ENCODE results near the gene FAM110D. TPM values are rescaled to one million over a fixed set of nuclear protein-coding genes. Genes with fewer than 3 reads are reported as not detected.

FAM110D gene
- polyA plus RNA-seq, 1 donor from 2014 or later = 0.31 TPM

DNA sequence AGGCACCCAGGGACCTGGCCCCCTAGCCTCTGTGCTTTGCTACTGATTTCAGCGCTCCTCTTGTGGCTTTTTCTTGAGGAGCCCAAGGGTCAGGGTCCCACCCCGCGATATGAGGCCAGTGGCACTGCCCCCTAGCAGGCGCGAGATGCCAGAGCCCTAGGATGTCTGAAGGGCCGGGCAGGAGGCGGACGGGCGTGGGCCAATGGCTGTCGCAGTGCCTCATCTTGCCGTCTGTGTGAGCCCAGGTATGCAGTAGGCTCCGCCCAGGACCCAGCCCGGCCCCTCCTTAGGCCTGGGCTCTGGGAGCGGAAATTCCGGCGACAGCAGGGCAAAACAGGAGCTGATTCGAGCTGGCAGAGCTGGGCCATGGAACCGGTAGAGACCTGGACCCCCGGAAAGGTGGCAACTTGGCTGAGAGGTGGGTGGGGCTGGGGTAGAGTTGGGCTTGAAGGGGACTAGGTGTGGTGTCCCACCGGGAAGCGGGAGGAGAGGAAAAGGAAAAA, 18.4 kb downstream of the FAM110D start, which contains the start of gene CNKSR1:
TSS of gene CNKSR1 (plus strand) at position 310 of the 503 bp plus-strand sequence. CDS start at position 367, 57 bp downstream.
- H3K4me3 ChIP-seq (ENCODE audit: low read length) = no peak within 1 kb of the TSS
- no peaks in the 10 kb centered on the region for H3K9me2 ChIP-seq (ENCODE audit: insufficient read depth, low read length)
- no peak within 1 kb of the TSS for H2AFZ ChIP-seq (ENCODE audit: low read depth, low read length)
- H4K20me1 ChIP-seq (ENCODE audit: insufficient read depth) = no peaks in the 10 kb centered on the region
- no peak within 1 kb of the TSS for H3K27ac ChIP-seq (ENCODE audit: low read length)
- no peak within 1 kb of the TSS for H3K9ac ChIP-seq (ENCODE audit: low read length)
- H3K4me2 ChIP-seq (ENCODE audit: low read length) = no peak within 1 kb of the TSS
- no peaks in the 10 kb centered on the region for H3K27me3 ChIP-seq (ENCODE audit: insufficient read depth, low read depth, low read length)
- no peaks in the 10 kb centered on the region for H3K79me2 ChIP-seq (replicated peaks; ENCODE audit: insufficient read depth, low read length)
- no peaks in the 10 kb centered on the region for H3F3A ChIP-seq (ENCODE audit: insufficient read depth, low read length, poor library complexity, severe bottlenecking)
- no peaks in the 10 kb centered on the region for H3K36me3 ChIP-seq (ENCODE audit: insufficient read depth, low read length)
- TF ChIP-seq SMC3 (conservative IDR thresholded peaks at IDR 0.05; ENCODE audit: poor library complexity) (no peak), TAF1 (IDR thresholded peaks at IDR 0.05; ENCODE audit: low read depth) (no peak), POLR2AphosphoS5 (IDR thresholded peaks at IDR 0.05) (no peak), EP300 (conservative IDR thresholded peaks at IDR 0.05; ENCODE audit: poor library complexity, severe bottlenecking) (no peak), EZH2 (IDR thresholded peaks at IDR 0.05; ENCODE audit: borderline replicate concordance, insufficient read depth, low read length, poor library complexity, severe bottlenecking) (no peak), RAD21 (conservative IDR thresholded peaks at IDR 0.05) (no peak), MXI1 (conservative IDR thresholded peaks at IDR 0.05; ENCODE audit: poor library complexity, severe bottlenecking) (no peak)
- TF ChIP-seq, protein P1, sequence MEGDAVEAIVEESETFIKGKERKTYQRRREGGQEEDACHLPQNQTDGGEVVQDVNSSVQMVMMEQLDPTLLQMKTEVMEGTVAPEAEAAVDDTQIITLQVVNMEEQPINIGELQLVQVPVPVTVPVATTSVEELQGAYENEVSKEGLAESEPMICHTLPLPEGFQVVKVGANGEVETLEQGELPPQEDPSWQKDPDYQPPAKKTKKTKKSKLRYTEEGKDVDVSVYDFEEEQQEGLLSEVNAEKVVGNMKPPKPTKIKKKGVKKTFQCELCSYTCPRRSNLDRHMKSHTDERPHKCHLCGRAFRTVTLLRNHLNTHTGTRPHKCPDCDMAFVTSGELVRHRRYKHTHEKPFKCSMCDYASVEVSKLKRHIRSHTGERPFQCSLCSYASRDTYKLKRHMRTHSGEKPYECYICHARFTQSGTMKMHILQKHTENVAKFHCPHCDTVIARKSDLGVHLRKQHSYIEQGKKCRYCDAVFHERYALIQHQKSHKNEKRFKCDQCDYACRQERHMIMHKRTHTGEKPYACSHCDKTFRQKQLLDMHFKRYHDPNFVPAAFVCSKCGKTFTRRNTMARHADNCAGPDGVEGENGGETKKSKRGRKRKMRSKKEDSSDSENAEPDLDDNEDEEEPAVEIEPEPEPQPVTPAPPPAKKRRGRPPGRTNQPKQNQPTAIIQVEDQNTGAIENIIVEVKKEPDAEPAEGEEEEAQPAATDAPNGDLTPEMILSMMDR (IDR thresholded peaks at IDR 0.05; ENCODE audit: poor library complexity, severe bottlenecking) = no peak
- TF ChIP-seq, protein P2, sequence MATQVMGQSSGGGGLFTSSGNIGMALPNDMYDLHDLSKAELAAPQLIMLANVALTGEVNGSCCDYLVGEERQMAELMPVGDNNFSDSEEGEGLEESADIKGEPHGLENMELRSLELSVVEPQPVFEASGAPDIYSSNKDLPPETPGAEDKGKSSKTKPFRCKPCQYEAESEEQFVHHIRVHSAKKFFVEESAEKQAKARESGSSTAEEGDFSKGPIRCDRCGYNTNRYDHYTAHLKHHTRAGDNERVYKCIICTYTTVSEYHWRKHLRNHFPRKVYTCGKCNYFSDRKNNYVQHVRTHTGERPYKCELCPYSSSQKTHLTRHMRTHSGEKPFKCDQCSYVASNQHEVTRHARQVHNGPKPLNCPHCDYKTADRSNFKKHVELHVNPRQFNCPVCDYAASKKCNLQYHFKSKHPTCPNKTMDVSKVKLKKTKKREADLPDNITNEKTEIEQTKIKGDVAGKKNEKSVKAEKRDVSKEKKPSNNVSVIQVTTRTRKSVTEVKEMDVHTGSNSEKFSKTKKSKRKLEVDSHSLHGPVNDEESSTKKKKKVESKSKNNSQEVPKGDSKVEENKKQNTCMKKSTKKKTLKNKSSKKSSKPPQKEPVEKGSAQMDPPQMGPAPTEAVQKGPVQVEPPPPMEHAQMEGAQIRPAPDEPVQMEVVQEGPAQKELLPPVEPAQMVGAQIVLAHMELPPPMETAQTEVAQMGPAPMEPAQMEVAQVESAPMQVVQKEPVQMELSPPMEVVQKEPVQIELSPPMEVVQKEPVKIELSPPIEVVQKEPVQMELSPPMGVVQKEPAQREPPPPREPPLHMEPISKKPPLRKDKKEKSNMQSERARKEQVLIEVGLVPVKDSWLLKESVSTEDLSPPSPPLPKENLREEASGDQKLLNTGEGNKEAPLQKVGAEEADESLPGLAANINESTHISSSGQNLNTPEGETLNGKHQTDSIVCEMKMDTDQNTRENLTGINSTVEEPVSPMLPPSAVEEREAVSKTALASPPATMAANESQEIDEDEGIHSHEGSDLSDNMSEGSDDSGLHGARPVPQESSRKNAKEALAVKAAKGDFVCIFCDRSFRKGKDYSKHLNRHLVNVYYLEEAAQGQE (IDR thresholded peaks at IDR 0.05; ENCODE audit: borderline replicate concordance) = no peak
- no peaks in the 10 kb centered on the region for H3K9me3 ChIP-seq (ENCODE audit: low read length)

DNA sequence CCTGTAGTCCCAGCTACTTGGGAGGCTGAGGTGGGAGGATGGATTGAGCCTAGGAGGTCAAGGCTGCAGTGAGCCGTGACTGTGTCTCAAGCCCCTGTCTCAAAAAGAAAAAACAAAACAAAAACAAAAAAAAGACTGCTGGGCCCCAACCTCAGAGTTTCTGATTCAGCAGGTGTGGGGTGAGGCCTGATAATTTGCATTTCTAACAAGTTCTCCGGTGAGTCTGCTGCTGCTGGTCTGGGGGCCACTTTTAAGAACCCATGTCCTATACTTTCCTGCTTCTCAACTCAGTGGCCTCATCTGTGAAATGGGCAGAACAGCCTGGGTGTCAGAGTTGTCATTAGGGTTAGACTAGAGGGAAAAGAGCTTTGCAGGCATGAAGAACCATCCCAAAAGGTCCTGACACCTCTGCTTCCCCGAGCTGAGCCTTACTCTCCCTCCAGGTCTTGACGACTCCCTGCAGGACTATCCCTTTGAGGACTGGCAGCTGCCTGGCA, 21.2 kb downstream of the FAM110D start:
- Histone ChIP-seq H2AFZ (ENCODE audit: low read depth, low read length) (no peak overlapping the region), H3K4me2 (ENCODE audit: low read length) (no peak overlapping the region), H4K20me1 (ENCODE audit: insufficient read depth) (no peaks in the 10 kb centered on the region), H3K27ac (ENCODE audit: low read length) (no peak overlapping the region), H3F3A (ENCODE audit: insufficient read depth, low read length, poor library complexity, severe bottlenecking) (no peaks in the 10 kb centered on the region), H3K9me2 (ENCODE audit: insufficient read depth, low read length) (no peaks in the 10 kb centered on the region), H3K79me2 (replicated peaks; ENCODE audit: insufficient read depth, low read length) (no peaks in the 10 kb centered on the region), H3K9ac (ENCODE audit: low read length) (no peak overlapping the region), H3K27me3 (ENCODE audit: insufficient read depth, low read depth, low read length) (no peaks in the 10 kb centered on the region), H3K36me3 (ENCODE audit: insufficient read depth, low read length) (no peaks in the 10 kb centered on the region), H3K4me3 (ENCODE audit: low read length) (no peak overlapping the region), H3K9me3 (ENCODE audit: low read length) (no peaks in the 10 kb centered on the region)
- TF ChIP-seq, protein P2 (IDR thresholded peaks at IDR 0.05; ENCODE audit: borderline replicate concordance) = no peak
- TF ChIP-seq SMC3 (conservative IDR thresholded peaks at IDR 0.05; ENCODE audit: poor library complexity) = no peak
- TF ChIP-seq MXI1 (conservative IDR thresholded peaks at IDR 0.05; ENCODE audit: poor library complexity, severe bottlenecking) = no peak
